GM18868 (cell line): ENCODE results near the gene RAB22A.
"Not testable (repeated sequence)": the region's sequence is repeated elsewhere in the genome, so short reads cannot be mapped to it uniquely, and the experiment has no call there.

ENCODE experiments used
- ATAC-seq: cut with Tn5 transposase; IDR thresholded peaks from one replicate; pipeline ENCODE4 v1.9.1; 2021; ENCODE audit warnings: mild to moderate bottlenecking, moderate library complexity; ENCODE audit not compliant: unreplicated experiment

The RAB22A gene

GRCh38 chr20:58342104-58342945 is 32.8 kb downstream of the RAB22A start:
- no peak for ATAC-seq

GRCh38 chr20:58344741-58345140 is 35.2 kb downstream of the RAB22A start:
- ATAC-seq: no peak

- ATAC-seq: no peak
These were observed 40.1 kb downstream of the RAB22A start for GRCh38 chr20:58349570-58349969.

- ATAC-seq: no peak
These were observed 43.0 kb downstream of the RAB22A start for GRCh38 chr20:58352468-58352867.

- ATAC-seq: no peak
These were observed 49.9 kb downstream of the RAB22A start for GRCh38 chr20:58359441-58359840.

GRCh38 chr20:58360936-58361335 is 51.4 kb downstream of the RAB22A start:
- no peak for ATAC-seq

- no peak for ATAC-seq
These were observed 52.1 kb downstream of the RAB22A start for GRCh38 chr20:58361481-58362205.

- ATAC-seq: no peak
These were observed 52.6 kb downstream of the RAB22A start for GRCh38 chr20:58362206-58362516.

- ATAC-seq: no peak
These were observed 53.5 kb downstream of the RAB22A start for GRCh38 chr20:58362970-58363369.

GRCh38 chr20:58366866-58367265 is 57.4 kb downstream of the RAB22A start:
- ATAC-seq: no peak

- no peak for ATAC-seq
These were observed 63.3 kb downstream of the RAB22A start for GRCh38 chr20:58372806-58373205.

GRCh38 chr20:58373296-58373695 is 63.8 kb downstream of the RAB22A start:
- not testable (repeated sequence) for ATAC-seq

GRCh38 chr20:58374027-58374850 is 64.7 kb downstream of the RAB22A start:
- no peak for ATAC-seq

- no peak for ATAC-seq
These were observed 65.6 kb downstream of the RAB22A start for GRCh38 chr20:58374906-58375758.

- ATAC-seq: no peak
These were observed 66.3 kb downstream of the RAB22A start for GRCh38 chr20:58375759-58376352.

GRCh38 chr20:58377017-58377416 is 67.5 kb downstream of the RAB22A start:
- no peak for ATAC-seq

GRCh38 chr20:58377766-58378401 is 68.4 kb downstream of the RAB22A start:
- no peak for ATAC-seq

- no peak for ATAC-seq
These were observed 69.2 kb downstream of the RAB22A start for GRCh38 chr20:58378704-58379103.

GRCh38 chr20:58381627-58382026 is 72.1 kb downstream of the RAB22A start:
- ATAC-seq: no peak

GRCh38 chr20:58382096-58382495 is 72.6 kb downstream of the RAB22A start:
- ATAC-seq: no peak
